ENCODE results near the gene U2AF2. TPM values are rescaled to one million over a fixed set of nuclear protein-coding genes. Genes with fewer than 3 reads are reported as not detected.

The U2AF2 gene
- total and polyA plus RNA-seq, 2 of the 8 experiments (the other 6 are each of a cell fraction or from before 2014, with no cell fraction given): 162 to 252 TPM

DNA sequence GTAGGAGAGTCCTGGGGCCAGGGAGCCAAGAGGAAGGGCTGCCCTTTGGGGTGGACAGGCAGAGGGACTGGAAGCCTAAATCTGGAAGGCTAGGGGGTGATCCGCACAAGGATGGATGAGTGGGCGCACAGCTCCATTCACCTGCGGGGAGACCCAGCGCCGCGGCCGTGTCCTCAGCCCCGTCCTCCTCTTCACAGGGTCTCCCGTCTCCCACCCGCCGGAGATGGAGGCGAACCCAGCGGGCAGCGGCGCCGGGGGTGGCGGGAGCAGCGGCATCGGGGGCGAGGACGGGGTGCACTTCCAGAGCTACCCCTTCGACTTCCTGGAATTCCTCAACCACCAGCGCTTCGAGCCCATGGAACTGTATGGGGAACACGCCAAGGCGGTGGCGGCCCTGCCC lies 41.4 kb upstream of the U2AF2 start:
- Histone ChIP-seq H3K23me2 (ENCODE audit: low read depth, low read length) (no peaks in the 10 kb centered on the region), H3K4ac (replicated peaks; ENCODE audit: insufficient read length, low read depth, low read length) (no peak overlapping the region), H3K27ac (ENCODE audit: low read depth, low read length) (no peak overlapping the region), H4K20me1 (replicated peaks in 1 of 2; ENCODE audit: control insufficient read depth in 1 of 2, insufficient read depth in 2 of 2, low read length in 2 of 2) (peaks cover 4 to 23% of the 10 kb centered on the region in 2 experiments), H3K9me3 (ENCODE audit: insufficient read depth in 2 of 2, low read depth in 1 of 2, low read length in 1 of 2) (no peaks in the 10 kb centered on the region; a peak in 1 of 4 replicates), H3K18ac (ENCODE audit: extremely low read depth, low read length) (no peak overlapping the region), H3K56ac (replicated peaks; ENCODE audit: insufficient read length, low read depth, low read length) (no peak overlapping the region), H4K5ac (ENCODE audit: insufficient read length, low read depth, low read length) (no peak overlapping the region), H3K4me1 (replicated peaks in 1 of 4; ENCODE audit: control insufficient read depth in 3 of 4, insufficient read depth in 4 of 4, low read length in 3 of 4) (no peaks in the 10 kb centered on the region), H3K4me2 (ENCODE audit: insufficient read depth in 1 of 2, low read depth in 2 of 2, low read length in 2 of 2) (no peak overlapping the region), H3K27me3 (replicated peaks in 1 of 4; ENCODE audit: control insufficient read depth in 3 of 4, extremely low read depth in 1 of 4, insufficient read depth in 3 of 4, low read length in 3 of 4) (peaks cover 0 to 2% (median 0%) of the 10 kb centered on the region in 4 experiments; a peak in 1 of 7 replicates), H3K4me3 (ENCODE audit: extremely low read depth in 1 of 4, insufficient read depth in 2 of 4, low read depth in 3 of 4, low read length in 4 of 4) (no peak overlapping the region), H2BK15ac (ENCODE audit: low read length) (no peak overlapping the region), H2AFZ (ENCODE audit: low read length) (no peak overlapping the region), H2BK5ac (ENCODE audit: low read depth, low read length) (no peak overlapping the region), H3K79me2 (ENCODE audit: control insufficient read depth in 1 of 2, insufficient read depth in 2 of 2, low read length in 2 of 2) (no peaks in the 10 kb centered on the region), H3K9ac (replicated peaks in 1 of 4; ENCODE audit: extremely low read depth in 1 of 4, low read depth in 3 of 4, low read length in 3 of 4) (no peak overlapping the region), H3K79me1 (ENCODE audit: low read depth, low read length) (peaks cover 4% of the 10 kb centered on the region; the same call in 1 of the 2 replicates), H2BK12ac (ENCODE audit: low read depth, low read length) (no peak overlapping the region), H2AK5ac (ENCODE audit: low read depth, low read length) (no peak overlapping the region), H3K36me3 (ENCODE audit: control insufficient read depth in 2 of 4, insufficient read depth in 4 of 4, low read length in 3 of 4) (peaks cover 0 to 30% (median 4%) of the 10 kb centered on the region in 4 experiments; a peak in 5 of 8 replicates), H2BK20ac (ENCODE audit: low read length) (no peak overlapping the region), H3K23ac (ENCODE audit: insufficient read length) (no peak overlapping the region), H4K8ac (ENCODE audit: extremely low read depth, insufficient read depth, low read length) (no peak overlapping the region), H4K91ac (replicated peaks; ENCODE audit: insufficient read length, low read length) (no peak overlapping the region), H3K14ac (ENCODE audit: insufficient read length) (no peak overlapping the region), H2BK120ac (replicated peaks; ENCODE audit: low read depth, low read length) (no peak overlapping the region)
- ChIA-PET POLR2A (ENCODE audit: partially characterized antibody) (interaction anchor here (1.0 to 4.3 kb wide), 4 partner anchors 7 to 206 kb away, joined by 3 to 32 read pairs (median 4); partner anchors contain the start of genes UBE2S and ZNF524), CTCF (ENCODE audit: partially characterized antibody) (no interaction called here)
- no peak for TF ChIP-seq RFX5 (IDR thresholded peaks at IDR 0.05; ENCODE audit: borderline replicate concordance, low read depth, low read length)
- TF ChIP-seq CTCF (IDR thresholded peaks at IDR 0.05; ENCODE audit: control extremely low read depth in 1 of 3, insufficient read depth in 1 of 3, low read depth in 1 of 3, low read length in 3 of 3): no peak
- TF ChIP-seq TAF7 (optimal IDR thresholded peaks at IDR 0.05; ENCODE audit: borderline replicate concordance, low read depth, low read length): no peak
- TF ChIP-seq, protein P1, sequence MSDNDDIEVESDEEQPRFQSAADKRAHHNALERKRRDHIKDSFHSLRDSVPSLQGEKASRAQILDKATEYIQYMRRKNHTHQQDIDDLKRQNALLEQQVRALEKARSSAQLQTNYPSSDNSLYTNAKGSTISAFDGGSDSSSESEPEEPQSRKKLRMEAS (IDR thresholded peaks at IDR 0.05): no peak
- TF ChIP-seq RXRA (IDR thresholded peaks at IDR 0.05; ENCODE audit: insufficient read depth, low read depth, low read length): no peak
- TF ChIP-seq NRF1 (IDR thresholded peaks at IDR 0.05; ENCODE audit: low read depth, low read length): no peak
- TF ChIP-seq RBBP5 (IDR thresholded peaks at IDR 0.05; ENCODE audit: borderline replicate concordance, low read depth, low read length): no peak
- TF ChIP-seq SIX5 (IDR thresholded peaks at IDR 0.05; ENCODE audit: low read depth, low read length): no peak
- no peak for TF ChIP-seq JUND (IDR thresholded peaks at IDR 0.05; ENCODE audit: low read length)
- TF ChIP-seq CREB1 (IDR thresholded peaks at IDR 0.05): no peak
- WGBS, 2 experiments (ENCODE audit: extremely low coverage in 1 of 2, insufficient coverage in 1 of 2, insufficient read length in 1 of 2, insufficient replicate concordance in 2 of 2, low coverage in 1 of 2, low lambda C conversion rate in 2 of 2, missing lambda C conversion rate in 1 of 2): 96% methylated on average over 22 of the region's 27 CpGs; no CpG with 5 or more reads in 1 of the 2 experiments
- no peak for DNase-seq (ENCODE audit: low read depth in 1 of 2, low spot score in 2 of 2)
- FAIRE-seq: no peak

All from H1 (cell line).